ENCODE results near the gene GPR149. TPM values are rescaled to one million over a fixed set of nuclear protein-coding genes. Genes with fewer than 3 reads are reported as not detected.

GPR149 gene
- total RNA-seq, 5 donors from 2014 or later (not counting 1 experiment from before 2014, with no cell fraction given), result not detected

GRCh38 chr3:154345422-154346122 lies 84.4 kb downstream of the GPR149 start:
- no peaks in the 10 kb centered on the region for H3K36me3 ChIP-seq (ENCODE audit: control insufficient read depth in 2 of 2, extremely low read depth in 1 of 2, insufficient read depth in 1 of 2, low read length in 1 of 2)
- DNase-seq (no peak), ATAC-seq (replicated peaks in 1 of 4) (no peak)
- POLR2A ChIA-PET, result no interaction called here
- H3K9me3 Mint-ChIP-seq, result no peaks in the 10 kb centered on the region
- no CpG with 5 or more reads among the region's 2 CpGs for WGBS (ENCODE audit: insufficient coverage)
- no peak overlapping the region for H3K4me3 Mint-ChIP-seq
- H3K4me1 Mint-ChIP-seq, result no peaks in the 10 kb centered on the region
- H3K4me3 ChIP-seq (ENCODE audit: control insufficient read depth in 1 of 2, extremely low read depth in 1 of 2, low read length in 1 of 2), result no peak overlapping the region
- CTCF ChIA-PET, result no interaction called here
- peaks cover 23 to 30% of the 10 kb centered on the region in 2 donors for H3K27me3 Mint-ChIP-seq
- no peak overlapping the region for H3K27ac ChIP-seq (ENCODE audit: low read length)
- no peak overlapping the region for H3K27ac Mint-ChIP-seq
- H3K27me3 ChIP-seq (replicated peaks in 1 of 2; ENCODE audit: control insufficient read depth in 2 of 2, extremely low read depth in 1 of 2, insufficient read depth in 2 of 2, low read length in 1 of 2), result peaks cover 0 to 3% of the 10 kb centered on the region in 2 experiments
- H3K4me1 ChIP-seq (ENCODE audit: control insufficient read depth in 1 of 2, extremely low read depth in 1 of 2, insufficient read depth in 2 of 2, low read length in 2 of 2), result no peaks in the 10 kb centered on the region
- no peaks in the 10 kb centered on the region for H3K9me3 ChIP-seq
- no peaks in the 10 kb centered on the region for H3K36me3 Mint-ChIP-seq

GRCh38 chr3:154338570-154338969 lies 91.4 kb downstream of the GPR149 start:
- H3K9me3 Mint-ChIP-seq, result no peaks in the 10 kb centered on the region
- ATAC-seq (replicated peaks in 1 of 4), result no peak
- no peaks in the 10 kb centered on the region for H3K9me3 ChIP-seq
- ChIA-PET CTCF (no interaction called here), POLR2A (no interaction called here)
- H3K27ac Mint-ChIP-seq, result no peak overlapping the region
- H3K36me3 ChIP-seq (ENCODE audit: control insufficient read depth in 2 of 2, extremely low read depth in 1 of 2, insufficient read depth in 1 of 2, low read length in 1 of 2), result no peaks in the 10 kb centered on the region
- no peak overlapping the region for H3K27ac ChIP-seq (ENCODE audit: low read length)
- DNase-seq, result no peak
- H3K27me3 ChIP-seq (replicated peaks in 1 of 2; ENCODE audit: control insufficient read depth in 2 of 2, extremely low read depth in 1 of 2, insufficient read depth in 2 of 2, low read length in 1 of 2), result peaks cover 0 to 4% of the 10 kb centered on the region in 2 experiments
- no peak overlapping the region for H3K4me3 ChIP-seq (ENCODE audit: control insufficient read depth in 1 of 2, extremely low read depth in 1 of 2, low read length in 1 of 2)
- no peaks in the 10 kb centered on the region for H3K4me1 ChIP-seq (ENCODE audit: control insufficient read depth in 1 of 2, extremely low read depth in 1 of 2, insufficient read depth in 2 of 2, low read length in 2 of 2)
- H3K36me3 Mint-ChIP-seq, result no peaks in the 10 kb centered on the region
- H3K4me1 Mint-ChIP-seq, result no peaks in the 10 kb centered on the region
- no peak overlapping the region for H3K4me3 Mint-ChIP-seq
- WGBS (ENCODE audit: insufficient coverage), result no CpG with 5 or more reads among the region's 4 CpGs
- H3K27me3 Mint-ChIP-seq, result peaks cover 9 to 12% of the 10 kb centered on the region in 2 donors

DNA sequence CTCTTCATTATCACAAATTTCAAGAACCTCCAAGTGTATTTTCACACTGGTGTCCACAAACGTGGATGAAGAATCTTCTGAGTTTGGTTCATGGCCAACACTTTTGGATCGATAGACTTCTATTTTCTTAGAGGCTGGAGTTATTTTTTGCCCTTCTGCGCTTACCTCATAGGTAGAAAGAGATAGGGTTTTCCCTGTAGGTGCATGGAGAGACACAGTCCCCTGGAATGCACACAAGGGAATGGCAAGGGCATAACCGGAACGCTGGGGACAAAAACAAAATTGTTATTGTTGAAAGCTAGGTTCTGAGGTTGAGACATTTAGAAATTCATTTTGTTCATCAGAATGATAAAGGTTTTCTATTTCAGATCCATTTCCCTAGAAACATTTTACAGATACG lies 92.0 kb downstream of the GPR149 start:
- POLR2A ChIA-PET, result no interaction called here
- Mint-ChIP-seq H3K9me3 (no peaks in the 10 kb centered on the region), H3K27me3 (peaks cover 4 to 12% of the 10 kb centered on the region in 2 donors), H3K36me3 (no peaks in the 10 kb centered on the region), H3K4me1 (no peaks in the 10 kb centered on the region), H3K27ac (no peak overlapping the region), H3K4me3 (no peak overlapping the region)
- H3K27ac ChIP-seq (ENCODE audit: low read length), result no peak overlapping the region
- 64% methylated on average over 1 of the region's 6 CpGs for WGBS (ENCODE audit: insufficient coverage)
- DNase-seq (no peak), ATAC-seq (replicated peaks in 1 of 4) (no peak)
- CTCF ChIA-PET, result no interaction called here
- no peaks in the 10 kb centered on the region for H3K4me1 ChIP-seq (ENCODE audit: control insufficient read depth in 1 of 2, extremely low read depth in 1 of 2, insufficient read depth in 2 of 2, low read length in 2 of 2)
- H3K27me3 ChIP-seq (replicated peaks in 1 of 2; ENCODE audit: control insufficient read depth in 2 of 2, extremely low read depth in 1 of 2, insufficient read depth in 2 of 2, low read length in 1 of 2), result peaks cover 0 to 4% of the 10 kb centered on the region in 2 experiments
- no peaks in the 10 kb centered on the region for H3K9me3 ChIP-seq
- H3K4me3 ChIP-seq (ENCODE audit: control insufficient read depth in 1 of 2, extremely low read depth in 1 of 2, low read length in 1 of 2), result no peak overlapping the region
- no peaks in the 10 kb centered on the region for H3K36me3 ChIP-seq (ENCODE audit: control insufficient read depth in 2 of 2, extremely low read depth in 1 of 2, insufficient read depth in 1 of 2, low read length in 1 of 2)

GRCh38 chr3:154334973-154335420 lies 95.0 kb downstream of the GPR149 start:
- ChIA-PET CTCF (interaction anchor here (0.6 to 2.1 kb wide), 5 partner anchors 10 to 1549 kb away, joined by 3 to 8 read pairs (median 4); no protein-coding TSS in a partner anchor), POLR2A (no interaction called here)
- H3K36me3 ChIP-seq (ENCODE audit: control insufficient read depth in 2 of 2, extremely low read depth in 1 of 2, insufficient read depth in 1 of 2, low read length in 1 of 2), result no peaks in the 10 kb centered on the region
- DNase-seq, result peak in 1 of 35 experiments; percentile 57
- WGBS (ENCODE audit: insufficient coverage), result no CpG with 5 or more reads among the region's 3 CpGs
- peak in 1 of 4 experiments; percentile 62 for ATAC-seq (replicated peaks in 1 of 4)
- H3K4me1 Mint-ChIP-seq, result no peaks in the 10 kb centered on the region
- no peak overlapping the region for H3K27ac ChIP-seq (ENCODE audit: low read length)
- H3K9me3 Mint-ChIP-seq, result no peaks in the 10 kb centered on the region
- no peak overlapping the region for H3K4me3 Mint-ChIP-seq
- H3K4me1 ChIP-seq (ENCODE audit: control insufficient read depth in 1 of 2, extremely low read depth in 1 of 2, insufficient read depth in 2 of 2, low read length in 2 of 2), result no peaks in the 10 kb centered on the region
- H3K4me3 ChIP-seq (ENCODE audit: control insufficient read depth in 1 of 2, extremely low read depth in 1 of 2, low read length in 1 of 2), result no peak overlapping the region
- H3K27me3 Mint-ChIP-seq, result peaks cover 6 to 8% of the 10 kb centered on the region in 2 donors
- H3K36me3 Mint-ChIP-seq, result no peaks in the 10 kb centered on the region
- H3K9me3 ChIP-seq, result no peaks in the 10 kb centered on the region
- H3K27me3 ChIP-seq (replicated peaks in 1 of 2; ENCODE audit: control insufficient read depth in 2 of 2, extremely low read depth in 1 of 2, insufficient read depth in 2 of 2, low read length in 1 of 2), result no peaks in the 10 kb centered on the region
- H3K27ac Mint-ChIP-seq, result no peak overlapping the region

DNA sequence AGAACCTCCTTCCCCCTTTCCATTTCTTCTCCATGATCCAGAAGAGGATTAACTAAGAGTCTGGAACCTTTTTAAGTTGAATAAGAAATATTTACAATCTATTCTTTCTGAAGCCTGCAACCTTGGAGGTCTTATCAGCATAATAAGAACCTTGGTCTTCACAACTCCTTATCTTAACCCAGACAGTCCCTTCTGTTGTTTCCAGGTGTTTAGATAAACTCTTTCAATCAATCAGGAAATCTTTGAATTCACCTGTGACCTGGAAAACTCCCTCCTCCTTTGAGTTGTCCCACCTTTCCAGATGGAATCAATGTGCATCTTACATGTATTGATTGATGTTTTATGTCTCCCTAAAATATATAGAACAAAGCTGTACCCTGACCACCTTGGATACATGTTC lies 102.1 kb downstream of the GPR149 start:
- Mint-ChIP-seq H3K27me3 (peaks cover 0 to 8% of the 10 kb centered on the region in 2 donors), H3K9me3 (no peaks in the 10 kb centered on the region), H3K27ac (no peak overlapping the region), H3K4me3 (no peak overlapping the region), H3K36me3 (no peaks in the 10 kb centered on the region), H3K4me1 (peaks cover 16 to 21% (median 18%) of the 10 kb centered on the region in 3 donors)
- CTCF ChIA-PET, result interaction anchor here in 1 of 2 donors (1.2 kb wide), 1 partner anchor 9 kb away, joined by 3 read pairs; no protein-coding TSS in a partner anchor
- ATAC-seq (replicated peaks in 1 of 4) (no peak), DNase-seq (no peak)
- Histone ChIP-seq H3K4me3 (ENCODE audit: control insufficient read depth in 1 of 2, extremely low read depth in 1 of 2, low read length in 1 of 2) (no peak overlapping the region), H3K4me1 (ENCODE audit: control insufficient read depth in 1 of 2, extremely low read depth in 1 of 2, insufficient read depth in 2 of 2, low read length in 2 of 2) (peaks cover 7% of the 10 kb centered on the region in 2 experiments), H3K36me3 (ENCODE audit: control insufficient read depth in 2 of 2, extremely low read depth in 1 of 2, insufficient read depth in 1 of 2, low read length in 1 of 2) (no peaks in the 10 kb centered on the region), H3K9me3 (no peaks in the 10 kb centered on the region), H3K27ac (ENCODE audit: low read length) (no peak overlapping the region), H3K27me3 (replicated peaks in 1 of 2; ENCODE audit: control insufficient read depth in 2 of 2, extremely low read depth in 1 of 2, insufficient read depth in 2 of 2, low read length in 1 of 2) (no peaks in the 10 kb centered on the region)
- POLR2A ChIA-PET, result no interaction called here

DNA sequence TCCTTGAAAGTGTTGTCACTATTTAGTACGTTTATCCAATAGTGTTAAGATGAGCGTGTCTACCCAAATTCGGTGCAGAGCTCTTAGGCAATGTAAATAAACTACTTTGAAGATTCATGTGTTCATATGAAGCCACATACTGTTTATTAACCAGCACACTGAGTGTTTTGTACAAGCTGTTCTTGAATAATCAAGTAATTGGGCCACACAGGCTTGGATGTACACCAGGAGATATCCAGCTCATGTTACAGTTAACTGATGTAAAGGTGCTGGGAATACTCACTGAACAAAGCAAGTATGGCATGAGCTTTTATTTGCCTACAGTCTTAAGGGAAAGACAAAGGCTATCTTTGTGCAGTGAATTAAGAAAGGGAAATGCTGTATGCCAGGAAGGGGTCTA lies 105.1 kb downstream of the GPR149 start:
- peak overlapping the region; percentile 58 to 79 for H3K4me3 ChIP-seq (ENCODE audit: control insufficient read depth in 1 of 2, extremely low read depth in 1 of 2, low read length in 1 of 2)
- H3K27me3 Mint-ChIP-seq, result no peaks in the 10 kb centered on the region
- CTCF ChIA-PET, result interaction anchor here (0.7 to 1.5 kb wide), 4 partner anchors 10 to 1545 kb away, joined by 3 to 8 read pairs (median 3); partner anchors contain the start of gene GMPS (in 1 of the 2)

More for the DNA sequence above, 105.1 kb downstream of the GPR149 start:
- Histone ChIP-seq H3K27ac (ENCODE audit: low read length) (peak overlapping the region; percentile 98), H3K27me3 (replicated peaks in 1 of 2; ENCODE audit: control insufficient read depth in 2 of 2, extremely low read depth in 1 of 2, insufficient read depth in 2 of 2, low read length in 1 of 2) (no peaks in the 10 kb centered on the region), H3K4me1 (ENCODE audit: control insufficient read depth in 1 of 2, extremely low read depth in 1 of 2, insufficient read depth in 2 of 2, low read length in 2 of 2) (peaks cover 27 to 28% of the 10 kb centered on the region in 2 experiments), H3K36me3 (ENCODE audit: control insufficient read depth in 2 of 2, extremely low read depth in 1 of 2, insufficient read depth in 1 of 2, low read length in 1 of 2) (peaks cover 0 to 5% of the 10 kb centered on the region in 2 donors), H3K9me3 (no peaks in the 10 kb centered on the region)
- POLR2A ChIA-PET, result interaction anchor here in 1 of 2 donors (0.6 to 1.0 kb wide), 2 partner anchors 11 to 1548 kb away, joined by 3 to 4 read pairs; no protein-coding TSS in a partner anchor
- H3K9me3 Mint-ChIP-seq, result no peaks in the 10 kb centered on the region
- H3K36me3 Mint-ChIP-seq, result peaks cover 7% of the 10 kb centered on the region
- DNase-seq (no peak), ATAC-seq (replicated peaks in 1 of 4) (no peak)
- WGBS (ENCODE audit: insufficient coverage), result no CpG with 5 or more reads among the region's 3 CpGs
- peak overlapping the region; percentile 98 to 99 for H3K27ac Mint-ChIP-seq
- peak overlapping the region in 1 of 3 donors; percentile 96 for H3K4me3 Mint-ChIP-seq
- H3K4me1 Mint-ChIP-seq, result peaks cover 16 to 21% (median 18%) of the 10 kb centered on the region in 3 donors
